H9 (cell line): ENCODE data around the gene KRT12. TPM values are rescaled to one million over a fixed set of nuclear protein-coding genes. Genes with fewer than 3 reads are reported as not detected.

Experiments
- DNase-seq: peaks from one replicate; pipeline ENCODE4 v3.0.0-alpha.2; 2017
- H2AFZ ChIP-seq: one replicate; pipeline ENCODE4 v1.6.1; 2013; ENCODE audit warnings: mild to moderate bottlenecking, low read length, control low read depth, moderate library complexity
- H2AK5ac ChIP-seq: 2 replicates; pipeline ENCODE4 v1.6.1; 2013; ENCODE audit warnings: low read length, control low read depth, mixed read lengths; ENCODE audit not compliant: insufficient read length
- H2BK120ac ChIP-seq: one replicate; pipeline ENCODE4 v1.6.1; 2013; ENCODE audit warnings: low read depth, mild to moderate bottlenecking, low read length, control low read depth, inconsistent platforms; ENCODE audit not compliant: poor library complexity, severe bottlenecking
- H2BK12ac ChIP-seq: 2 replicates; pipeline ENCODE4 v1.6.1; 2013; ENCODE audit warnings: low read length, control low read depth, mixed read lengths, low read depth; ENCODE audit not compliant: insufficient read length
- H2BK15ac ChIP-seq: 2 replicates; pipeline ENCODE4 v1.6.1; 2013; ENCODE audit warnings: low read depth, low read length, control low read depth
- H2BK20ac ChIP-seq: one replicate; pipeline ENCODE4 v1.6.1; 2013; ENCODE audit warnings: low read depth, mild to moderate bottlenecking, low read length, control low read depth, inconsistent platforms; ENCODE audit not compliant: poor library complexity, severe bottlenecking
- H2BK5ac ChIP-seq: 2 replicates; pipeline ENCODE4 v1.6.1; 2013; ENCODE audit warnings: low read length, control low read depth, mixed read lengths; ENCODE audit not compliant: insufficient read length
- H3K14ac ChIP-seq: 2 replicates; pipeline ENCODE4 v1.6.1; 2013; ENCODE audit warnings: low read length, control low read depth; ENCODE audit not compliant: insufficient read depth
- H3K18ac ChIP-seq: 2 replicates; pipeline ENCODE4 v1.6.1; 2013; ENCODE audit warnings: low read depth, mild to moderate bottlenecking, mixed read lengths, low read length, control low read depth; ENCODE audit not compliant: insufficient read length
- H3K23ac ChIP-seq: 2 replicates; pipeline ENCODE4 v1.6.1; 2013; ENCODE audit warnings: low read length, control low read depth, mixed read lengths, low read depth; ENCODE audit not compliant: insufficient read length
- H3K23me2 ChIP-seq: 2 replicates; pipeline ENCODE4 v1.6.1; 2013; ENCODE audit warnings: low read depth, mild to moderate bottlenecking, mixed read lengths, low read length, control low read depth; ENCODE audit not compliant: insufficient read length, poor library complexity, severe bottlenecking
- H3K27ac ChIP-seq: 2 replicates; pipeline ENCODE4 v1.5.1; 2013; ENCODE audit warnings: low read length, control low read depth, mixed read lengths, low read depth; ENCODE audit not compliant: insufficient read length
- H3K27me3 ChIP-seq: 2 replicates; pipeline ENCODE4 v1.6.1; 2013; ENCODE audit warnings: low read length, control low read depth, inconsistent platforms; ENCODE audit not compliant: insufficient read depth
- H3K4ac ChIP-seq: 2 replicates; pipeline ENCODE4 v1.6.1; 2013; ENCODE audit warnings: low read depth, mild to moderate bottlenecking, control low read depth, inconsistent platforms, low read length, moderate library complexity
- H3K4me1 ChIP-seq: 2 replicates; pipeline ENCODE4 v1.6.1; 2013; ENCODE audit warnings: low read length, control low read depth, inconsistent platforms; ENCODE audit not compliant: insufficient read depth
- H3K4me2 ChIP-seq: 2 replicates; pipeline ENCODE4 v1.6.1; 2013; ENCODE audit warnings: low read length, control low read depth, mixed read lengths; ENCODE audit not compliant: insufficient read length, insufficient read depth
- H3K56ac ChIP-seq: 2 replicates; pipeline ENCODE4 v1.6.1; 2013; ENCODE audit warnings: low read depth, mild to moderate bottlenecking, mixed read lengths, low read length, control low read depth; ENCODE audit not compliant: insufficient read length
- H3K79me1 ChIP-seq: 2 replicates; pipeline ENCODE4 v1.6.1; 2013; ENCODE audit warnings: low read depth, mild to moderate bottlenecking, moderate library complexity, low read length, control low read depth, inconsistent platforms; ENCODE audit not compliant: insufficient read depth, poor library complexity, severe bottlenecking
- H3K79me2 ChIP-seq: 2 replicates; pipeline ENCODE4 v1.6.1; 2013; ENCODE audit warnings: low read length, control low read depth, inconsistent platforms; ENCODE audit not compliant: insufficient read depth
- H3K9ac ChIP-seq: 2 replicates; pipeline ENCODE4 v1.6.1; 2013; ENCODE audit warnings: low read length, control low read depth, mixed read lengths; ENCODE audit not compliant: insufficient read length; ENCODE audit errors: extremely low read depth
- H3K9me3 ChIP-seq: one replicate; pipeline ENCODE4 v1.6.1; 2013; ENCODE audit warnings: low read depth, low read length, inconsistent platforms; ENCODE audit not compliant: control insufficient read depth
- H3T11ph ChIP-seq: one replicate; pipeline ENCODE4 v1.6.1; 2013; ENCODE audit warnings: mild to moderate bottlenecking, low read length, control low read depth, inconsistent platforms
- H4K20me1 ChIP-seq: one replicate; pipeline ENCODE4 v1.6.1; 2013; ENCODE audit not compliant: control insufficient read depth, insufficient read length, insufficient read depth
- H4K5ac ChIP-seq: 2 replicates; pipeline ENCODE4 v1.6.1; 2013; ENCODE audit warnings: low read depth, mild to moderate bottlenecking, mixed read lengths, low read length, control low read depth; ENCODE audit not compliant: insufficient read length
- H4K8ac ChIP-seq: replicated peaks from 2 replicates; pipeline ENCODE4 v1.6.1; 2013; ENCODE audit warnings: low read length, control low read depth, mixed read lengths, low read depth; ENCODE audit not compliant: insufficient read length
- H4K91ac ChIP-seq: 2 replicates; pipeline ENCODE4 v1.6.1; 2013; ENCODE audit warnings: low read depth, mild to moderate bottlenecking, moderate library complexity, mixed read lengths, low read length, control low read depth; ENCODE audit not compliant: insufficient read length
- H3K27ac Mint-ChIP-seq, 3 experiments: 2 replicates in 2 of 3; 3 replicates in 1 of 3; pipeline ENCODE4 v1.8.0; 2020 to 2021; ENCODE audit warnings: mixed read lengths in 3 of 3, mild to moderate bottlenecking in 1 of 3, moderate library complexity in 1 of 3
- H3K27me3 Mint-ChIP-seq: 2 replicates; pipeline ENCODE4 v1.8.0; 2021; ENCODE audit warnings: low read depth, mild to moderate bottlenecking, moderate library complexity, mixed read lengths
- H3K36me3 Mint-ChIP-seq, 3 experiments: 2 replicates in 2 of 3; 3 replicates in 1 of 3; pipeline ENCODE4 v1.8.0; 2020 to 2021; ENCODE audit warnings: low read depth in 3 of 3, mixed read lengths in 3 of 3; ENCODE audit not compliant: insufficient read depth in 1 of 3
- H3K4me1 Mint-ChIP-seq, 2 experiments: 2 replicates each; pipeline ENCODE4 v1.8.0; 2020; ENCODE audit warnings: mixed read lengths in 2 of 2
- H3K4me3 Mint-ChIP-seq, 2 experiments: 2 replicates in 1 of 2; 3 replicates in 1 of 2; pipeline ENCODE4 v1.8.0; 2020 to 2021; ENCODE audit warnings: mild to moderate bottlenecking in 2 of 2, mixed read lengths in 2 of 2, moderate library complexity in 1 of 2
- H3K9me3 Mint-ChIP-seq, 2 experiments: 2 replicates in 1 of 2; 3 replicates in 1 of 2; pipeline ENCODE4 v1.8.0; 2020; ENCODE audit warnings: mild to moderate bottlenecking in 2 of 2, mixed read lengths in 2 of 2, moderate library complexity in 1 of 2
- WGBS: extraction: QIAGEN DNeasy Blood & Tissue Kit; methylation state at CpG from one replicate; pipeline ENCODE4 v1.1.7; 2013; ENCODE audit warnings: missing lambda C conversion rate, low lambda C conversion rate, mixed read lengths; ENCODE audit not compliant: insufficient read length; ENCODE audit errors: extremely low coverage; 5-methylcytosine and 5-hydroxymethylcytosine counted together
- total RNA-seq: library from RNA; stranded (reverse); gene quantifications from 2 replicates; pipeline ENCODE4 v1.2.1, GENCODE V29; 2021
- TF ChIP-seq, protein P1 (sequence below): fragments of 200-600 bp; sonication (generic); conservative IDR thresholded peaks from 3 replicates; pipeline ENCODE4 v1.8.0; 2021; ENCODE audit warnings: antibody characterized with exemption, mild to moderate bottlenecking

KRT12 gene
- total RNA-seq, 1 experiment from 2014 or later: not detected

DNA sequence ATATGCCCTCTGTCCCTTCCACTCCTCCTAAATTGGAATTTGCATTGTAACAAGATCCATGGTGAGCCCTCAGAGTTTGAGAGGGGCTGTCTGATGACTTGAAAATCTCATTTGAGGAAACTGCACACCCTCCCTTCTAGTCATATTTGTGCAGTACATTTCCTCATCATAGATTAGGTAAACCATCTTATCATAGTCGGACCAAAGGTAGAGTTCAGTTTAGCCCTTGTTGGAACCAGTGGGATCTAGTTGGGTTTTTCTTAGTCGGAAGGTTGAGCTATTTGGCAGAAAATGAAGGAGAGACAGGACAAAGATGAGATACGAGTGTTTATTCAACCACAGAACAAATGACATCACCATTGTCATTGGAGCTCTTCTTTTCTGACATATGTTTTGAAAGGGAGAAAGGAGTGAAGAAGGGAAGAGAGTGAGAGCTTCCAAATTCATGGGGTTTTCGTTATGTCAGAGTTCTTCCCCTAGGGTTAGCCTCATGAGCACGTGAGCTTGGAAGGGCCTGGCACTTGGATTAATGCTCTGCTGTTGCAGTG, 33.9 kb upstream of the KRT12 start:
- Histone ChIP-seq H2AFZ (no peak overlapping the region), H4K8ac (no peak overlapping the region)
- peaks cover 14 to 35% of the 10 kb centered on the region in 2 experiments for H3K4me1 Mint-ChIP-seq

More for the DNA sequence above, 33.9 kb upstream of the KRT12 start:
- no peaks in the 10 kb centered on the region for H3K36me3 Mint-ChIP-seq
- H3T11ph ChIP-seq: no peak overlapping the region
- H3K18ac ChIP-seq: no peak overlapping the region
- no peaks in the 10 kb centered on the region for H4K20me1 ChIP-seq
- H3K27ac ChIP-seq: no peak overlapping the region
- no peak overlapping the region for H2BK20ac ChIP-seq
- no peaks in the 10 kb centered on the region for H3K79me1 ChIP-seq
- no peak overlapping the region for H4K5ac ChIP-seq
- H3K27me3 ChIP-seq: no peaks in the 10 kb centered on the region
- H2AK5ac ChIP-seq: no peak overlapping the region
- no peak overlapping the region for H3K4me2 ChIP-seq
- H3K4me3 Mint-ChIP-seq: no peak overlapping the region
- H3K27ac Mint-ChIP-seq: no peak overlapping the region
- H3K79me2 ChIP-seq: no peaks in the 10 kb centered on the region
- H3K23ac ChIP-seq: no peak overlapping the region
- no peak overlapping the region for H2BK12ac ChIP-seq
- no peak overlapping the region for H3K4ac ChIP-seq
- no peaks in the 10 kb centered on the region for H3K23me2 ChIP-seq
- no peak overlapping the region for H2BK5ac ChIP-seq
- H3K14ac ChIP-seq: no peak overlapping the region
- no peak overlapping the region for H2BK120ac ChIP-seq
- no peaks in the 10 kb centered on the region for H3K9me3 Mint-ChIP-seq
- H3K4me1 ChIP-seq: 0 out of 2 replicates have a peak, but pooled peaks cover 2% of the 10 kb centered on the region
- TF ChIP-seq, protein P1, sequence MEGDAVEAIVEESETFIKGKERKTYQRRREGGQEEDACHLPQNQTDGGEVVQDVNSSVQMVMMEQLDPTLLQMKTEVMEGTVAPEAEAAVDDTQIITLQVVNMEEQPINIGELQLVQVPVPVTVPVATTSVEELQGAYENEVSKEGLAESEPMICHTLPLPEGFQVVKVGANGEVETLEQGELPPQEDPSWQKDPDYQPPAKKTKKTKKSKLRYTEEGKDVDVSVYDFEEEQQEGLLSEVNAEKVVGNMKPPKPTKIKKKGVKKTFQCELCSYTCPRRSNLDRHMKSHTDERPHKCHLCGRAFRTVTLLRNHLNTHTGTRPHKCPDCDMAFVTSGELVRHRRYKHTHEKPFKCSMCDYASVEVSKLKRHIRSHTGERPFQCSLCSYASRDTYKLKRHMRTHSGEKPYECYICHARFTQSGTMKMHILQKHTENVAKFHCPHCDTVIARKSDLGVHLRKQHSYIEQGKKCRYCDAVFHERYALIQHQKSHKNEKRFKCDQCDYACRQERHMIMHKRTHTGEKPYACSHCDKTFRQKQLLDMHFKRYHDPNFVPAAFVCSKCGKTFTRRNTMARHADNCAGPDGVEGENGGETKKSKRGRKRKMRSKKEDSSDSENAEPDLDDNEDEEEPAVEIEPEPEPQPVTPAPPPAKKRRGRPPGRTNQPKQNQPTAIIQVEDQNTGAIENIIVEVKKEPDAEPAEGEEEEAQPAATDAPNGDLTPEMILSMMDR: no peak
- DNase-seq: no peak
- no peak overlapping the region for H2BK15ac ChIP-seq
- no peaks in the 10 kb centered on the region for H3K9me3 ChIP-seq
- H3K56ac ChIP-seq: no peak overlapping the region
- H4K91ac ChIP-seq: no peak overlapping the region
- H3K27me3 Mint-ChIP-seq: peaks cover 3% of the 10 kb centered on the region
- no CpG with 5 or more reads among the region's 5 CpGs for WGBS
- H3K9ac ChIP-seq: no peak overlapping the region
